B cell (primary cell): ENCODE measurements around the gene TCF7L2.

Experiments used
- EZH2 ChIP-seq: IDR thresholded peaks from 2 replicates; pipeline ENCODE4 v1.6.1; 2012; ENCODE audit warnings: borderline replicate concordance, low read depth, mild to moderate bottlenecking, moderate library complexity, low read length; ENCODE audit not compliant: insufficient read depth, poor library complexity, severe bottlenecking
- TF ChIP-seq, protein P1 (sequence below): fragments of 200-600 bp; IDR thresholded peaks from one replicate; pipeline ENCODE4 v1.8.0; 2022; ENCODE audit warnings: antibody characterized with exemption, mild to moderate bottlenecking

- TF ChIP-seq, protein P1, sequence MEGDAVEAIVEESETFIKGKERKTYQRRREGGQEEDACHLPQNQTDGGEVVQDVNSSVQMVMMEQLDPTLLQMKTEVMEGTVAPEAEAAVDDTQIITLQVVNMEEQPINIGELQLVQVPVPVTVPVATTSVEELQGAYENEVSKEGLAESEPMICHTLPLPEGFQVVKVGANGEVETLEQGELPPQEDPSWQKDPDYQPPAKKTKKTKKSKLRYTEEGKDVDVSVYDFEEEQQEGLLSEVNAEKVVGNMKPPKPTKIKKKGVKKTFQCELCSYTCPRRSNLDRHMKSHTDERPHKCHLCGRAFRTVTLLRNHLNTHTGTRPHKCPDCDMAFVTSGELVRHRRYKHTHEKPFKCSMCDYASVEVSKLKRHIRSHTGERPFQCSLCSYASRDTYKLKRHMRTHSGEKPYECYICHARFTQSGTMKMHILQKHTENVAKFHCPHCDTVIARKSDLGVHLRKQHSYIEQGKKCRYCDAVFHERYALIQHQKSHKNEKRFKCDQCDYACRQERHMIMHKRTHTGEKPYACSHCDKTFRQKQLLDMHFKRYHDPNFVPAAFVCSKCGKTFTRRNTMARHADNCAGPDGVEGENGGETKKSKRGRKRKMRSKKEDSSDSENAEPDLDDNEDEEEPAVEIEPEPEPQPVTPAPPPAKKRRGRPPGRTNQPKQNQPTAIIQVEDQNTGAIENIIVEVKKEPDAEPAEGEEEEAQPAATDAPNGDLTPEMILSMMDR = no peak
- TF ChIP-seq EZH2 = no peak
Measured at GRCh38 chr10:113183573-113183972, 233.5 kb downstream of the TCF7L2 start.
